NCI-H187 treated with DMSO at 0.1 percent for 48 hours (cell line): ENCODE data around the gene SORCS1.

Experiments
- DNase-seq: peaks from one replicate; lab custom pipeline; 2025; lab: John Stamatoyannopoulos, UW

Gene SORCS1

GRCh38 chr10:107104026-107104652, 60.4 kb downstream of the SORCS1 start:
- no peak for DNase-seq

DNA sequence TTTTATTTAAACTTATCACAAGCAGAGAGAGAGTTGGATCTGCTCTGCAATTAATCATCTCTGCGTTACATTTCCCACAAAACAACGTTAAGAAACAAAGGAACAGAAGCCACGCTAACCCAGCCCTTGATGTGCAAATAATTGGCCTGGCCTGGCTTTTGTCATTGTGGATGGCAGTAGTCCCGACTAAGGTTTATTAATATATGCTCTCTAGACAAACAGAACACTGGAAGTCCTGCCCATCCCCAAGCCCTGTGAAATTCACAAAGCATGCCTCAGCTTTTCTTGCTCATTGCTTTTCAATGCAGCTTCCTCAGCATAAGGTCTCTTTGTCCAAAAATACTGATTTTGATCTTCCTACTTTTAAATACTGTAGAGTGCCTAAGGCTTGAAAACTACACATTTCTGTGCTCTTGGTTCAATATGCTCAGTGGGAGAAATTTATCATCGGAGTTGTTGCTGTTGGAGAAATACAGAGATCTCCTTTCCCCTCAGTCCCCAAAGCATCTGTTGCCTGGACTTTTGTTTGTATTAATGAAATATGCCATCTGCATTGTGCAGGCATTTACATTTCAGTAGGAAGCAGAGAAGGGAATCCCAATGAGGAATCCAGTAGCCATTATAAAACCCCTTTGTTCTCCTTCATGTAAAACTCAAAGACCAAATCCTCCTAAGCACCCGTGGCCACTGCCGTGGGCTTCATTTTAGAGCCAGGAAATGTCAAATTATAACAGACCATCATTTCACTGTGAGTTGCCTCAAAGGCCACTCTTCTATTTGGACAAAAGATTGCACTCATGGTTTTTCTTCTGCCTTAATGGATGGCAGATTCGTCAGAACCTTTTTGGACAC, 61.1 kb downstream of the SORCS1 start:
- DNase-seq: no peak

DNA sequence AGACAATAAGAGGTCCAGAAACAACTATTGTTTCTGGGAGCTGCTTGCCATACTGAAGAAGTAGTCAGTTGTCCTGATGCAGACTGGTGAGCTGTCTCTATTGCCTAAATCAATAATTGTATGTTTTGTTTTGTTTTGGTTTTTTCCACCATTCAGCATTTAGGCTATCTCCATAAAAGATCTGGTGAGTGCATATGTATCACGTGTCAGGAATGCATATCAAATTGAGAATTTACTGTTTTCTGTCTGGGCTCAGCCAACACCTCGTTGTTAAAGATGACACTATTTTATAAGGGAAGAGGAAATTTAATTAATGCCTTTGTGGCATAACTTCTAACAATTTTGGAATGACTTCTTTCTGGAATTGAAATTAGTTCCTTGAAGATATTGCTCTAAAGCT, 66.2 kb downstream of the SORCS1 start:
- no peak for DNase-seq

DNA sequence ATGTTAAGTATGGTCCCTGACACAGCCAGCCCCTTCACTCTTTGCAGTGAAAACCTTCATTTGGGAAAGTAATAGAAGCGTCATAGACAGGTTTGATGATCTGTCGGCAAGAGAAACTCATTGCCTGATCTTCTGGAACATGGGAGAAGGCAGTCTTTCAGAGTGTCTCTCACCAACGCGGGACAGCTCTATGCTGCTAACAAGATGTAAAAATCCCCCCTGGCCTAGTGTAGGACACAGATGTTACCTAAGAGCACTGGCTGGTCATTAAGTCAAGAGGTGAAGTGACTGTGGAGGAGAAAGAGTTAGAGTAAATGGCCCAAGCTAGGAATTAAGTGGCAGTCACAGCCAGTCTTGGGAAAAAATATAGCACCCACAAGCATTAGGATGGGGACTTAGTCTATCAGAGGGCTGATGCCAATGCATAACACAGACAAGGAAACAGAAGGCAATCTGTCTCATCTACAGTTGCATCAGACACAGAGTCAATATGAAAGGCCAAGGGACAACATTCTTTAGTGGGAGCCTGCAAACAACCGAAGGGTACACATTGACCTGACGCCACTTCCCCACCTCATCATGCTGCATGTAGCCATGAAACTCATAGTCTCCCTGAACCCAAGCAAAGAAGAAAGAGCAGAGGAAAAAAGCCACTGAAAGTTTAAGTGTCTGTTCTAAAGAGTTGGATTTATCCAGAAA, 69.5 kb downstream of the SORCS1 start:
- no peak for DNase-seq

- DNase-seq: no peak
Observed at GRCh38 chr10:107092321-107092720, 72.2 kb downstream of the SORCS1 start.

- no peak for DNase-seq
Observed at GRCh38 chr10:107091126-107091525, 73.4 kb downstream of the SORCS1 start.

- DNase-seq: no peak
Observed at GRCh38 chr10:107085665-107086525, 78.6 kb downstream of the SORCS1 start.

DNA sequence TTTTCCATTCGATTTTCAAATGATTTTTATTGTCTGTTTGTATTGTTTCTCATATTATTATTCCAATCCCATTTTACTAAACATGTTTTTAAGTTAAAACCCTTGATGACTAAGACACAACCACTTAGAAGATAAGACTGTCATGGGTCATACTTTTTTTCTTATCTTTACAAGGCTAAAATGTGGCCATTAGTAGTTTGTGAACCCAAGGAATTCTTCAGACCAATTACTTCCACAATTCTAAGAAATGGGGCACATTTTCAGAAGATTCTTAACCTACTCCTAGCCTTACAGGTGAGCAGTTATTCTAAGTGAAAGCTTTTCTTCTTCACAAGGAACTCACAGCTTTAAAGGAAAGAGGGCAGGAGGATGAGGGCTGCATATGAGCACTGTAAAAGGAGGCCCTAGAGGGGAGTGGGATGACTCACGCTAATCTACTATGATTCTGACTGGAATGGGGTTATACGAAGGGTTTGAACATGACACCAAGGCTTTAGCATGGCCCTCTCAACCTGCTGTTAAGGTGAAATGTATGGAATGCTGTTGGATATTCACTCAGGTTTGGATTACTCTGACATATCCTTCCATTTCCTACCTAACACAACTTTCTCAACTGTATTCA, 81.0 kb downstream of the SORCS1 start:
- no peak for DNase-seq

GRCh38 chr10:107081644-107082043, 82.9 kb downstream of the SORCS1 start:
- no peak for DNase-seq

GRCh38 chr10:107075117-107075516, 89.4 kb downstream of the SORCS1 start:
- DNase-seq: no peak

DNA sequence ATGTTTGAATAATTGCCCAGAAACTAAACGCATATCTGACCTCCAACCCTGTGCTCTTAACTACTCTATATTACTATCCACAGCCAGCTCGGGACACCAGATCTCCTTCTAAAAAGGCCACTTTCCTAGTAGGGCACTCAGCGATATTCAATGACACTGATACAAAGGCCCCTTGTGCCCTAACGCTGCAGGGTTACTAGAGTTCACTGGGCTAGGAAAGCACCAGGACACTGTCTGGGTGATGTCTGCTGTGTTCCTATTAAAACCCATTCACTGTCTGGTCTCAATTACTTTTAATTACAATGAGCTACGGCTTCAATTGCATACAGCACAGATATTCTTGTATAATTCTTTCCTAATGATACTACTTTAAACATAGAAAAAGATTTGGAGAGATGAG, 91.7 kb downstream of the SORCS1 start:
- no peak for DNase-seq

- DNase-seq: no peak
Observed at GRCh38 chr10:107072028-107072427, 92.5 kb downstream of the SORCS1 start.

- no peak for DNase-seq
Observed at GRCh38 chr10:107071301-107071700, 93.2 kb downstream of the SORCS1 start.

GRCh38 chr10:107067843-107068242, 96.7 kb downstream of the SORCS1 start:
- no peak for DNase-seq

- no peak for DNase-seq
Observed at GRCh38 chr10:107064075-107064474, 100.4 kb downstream of the SORCS1 start.

DNA sequence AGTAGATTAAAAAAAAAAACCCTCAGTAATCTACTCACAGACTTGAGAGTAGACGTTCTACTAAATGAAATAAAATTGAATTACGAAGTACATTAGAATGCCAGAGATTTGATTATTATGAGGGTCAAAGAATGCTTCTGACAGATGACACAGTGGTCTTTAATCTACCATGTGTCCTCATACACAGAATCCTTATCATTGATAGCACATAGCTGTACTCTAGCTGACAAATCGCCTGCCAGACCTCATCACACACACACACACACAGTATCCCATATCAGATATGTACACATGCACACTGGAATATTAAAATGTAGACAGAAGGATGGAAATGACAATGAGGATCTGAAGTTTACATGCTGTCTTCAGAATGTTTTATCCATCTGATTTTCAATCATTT, 104.6 kb downstream of the SORCS1 start:
- no peak for DNase-seq

DNA sequence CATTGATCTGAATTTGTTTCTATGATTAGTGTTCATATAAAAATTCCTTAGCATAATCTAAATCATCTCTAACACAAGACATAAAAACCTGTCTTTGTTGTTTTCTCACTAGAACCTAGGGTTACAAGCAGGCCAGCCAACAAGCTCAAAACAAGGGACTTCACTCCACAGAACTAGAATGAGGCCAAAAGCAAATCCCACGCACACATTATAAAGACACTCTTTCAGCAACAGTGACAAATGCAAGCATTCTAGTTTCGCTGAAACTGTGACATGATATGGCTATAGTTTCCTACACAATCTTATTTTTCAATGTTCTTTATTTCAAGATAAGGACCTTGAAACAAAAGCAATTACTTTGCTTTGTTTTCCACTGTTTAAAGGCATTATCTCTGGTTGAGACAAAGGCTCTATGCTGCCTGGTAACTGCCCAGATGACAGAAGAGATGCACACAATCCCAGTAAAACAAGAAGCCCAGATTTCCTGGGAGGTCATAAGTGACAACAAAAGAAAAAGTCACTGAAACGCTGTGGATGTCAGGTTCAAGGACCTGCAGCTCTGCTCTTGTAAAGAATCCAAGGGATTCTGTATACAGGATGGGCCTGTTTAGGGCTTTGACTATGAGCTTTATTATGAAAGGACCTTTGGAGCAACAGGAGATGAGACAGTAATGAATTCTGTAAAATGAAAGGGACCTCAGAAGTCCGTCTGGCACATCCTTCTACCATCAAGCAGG, 105.3 kb downstream of the SORCS1 start:
- no peak for DNase-seq

DNA sequence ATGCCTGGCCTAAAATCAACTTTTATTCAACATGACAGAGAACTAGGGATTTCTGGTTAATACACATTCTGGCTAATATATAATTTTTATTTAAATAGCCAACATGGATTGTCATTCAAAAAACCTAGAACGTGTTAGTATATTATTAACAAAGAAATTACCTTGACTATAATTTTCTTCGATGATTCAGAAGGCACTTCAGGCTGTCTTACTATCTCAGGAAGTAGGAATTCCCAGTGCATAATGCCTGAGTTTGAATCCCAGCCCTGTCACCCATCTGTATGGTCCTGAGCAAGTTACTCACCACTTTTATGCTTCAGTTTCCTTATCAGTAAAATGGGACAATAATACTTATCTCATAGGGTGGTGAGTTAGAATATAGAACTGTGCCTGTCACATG, 106.2 kb downstream of the SORCS1 start:
- DNase-seq: no peak

GRCh38 chr10:107056182-107056581, 108.3 kb downstream of the SORCS1 start:
- DNase-seq: no peak

GRCh38 chr10:107054469-107055156, 109.9 kb downstream of the SORCS1 start:
- no peak for DNase-seq
